ENCODE data around the gene MLYCD.

GRCh38 chr16:83964684-83965443 lies 65.9 kb downstream of the MLYCD start:
- TF ChIP-seq EZH2 (IDR thresholded peaks at IDR 0.05; ENCODE audit: borderline replicate concordance, low read length) (no peak), CTCF (IDR thresholded peaks at IDR 0.05; ENCODE audit: low read length) (no peak)
